Common myeloid progenitor, CD34-positive (primary cell): ENCODE results near the gene TMEM255B.
A peak's percentile ranks its signal among the peaks of the same experiment; 100 is the strongest.

Experiments
- CTCF ChIA-PET: fragments of 350-600 bp; sonication (Branson Sonifier 250); formaldehyde crosslinking; loops from one replicate; lab custom pipeline; 2021; ENCODE audit warnings: antibody characterized with exemption; lab: Charles Lee
- POLR2A ChIA-PET: fragments of 350-600 bp; sonication (Branson Sonifier 250); formaldehyde crosslinking; loops from one replicate; lab custom pipeline; 2021; ENCODE audit warnings: antibody characterized with exemption; lab: Charles Lee
- DNase-seq, 3 donors: peaks; one replicate each; pipeline versions ENCODE4 v3.0.0 to v3.0.0-alpha.2; 2013
- H3K27ac ChIP-seq, 2 experiments: 1 replicate in 1 of 2; 2 replicates in 1 of 2; pipeline ENCODE4 v1.7.0; 2013; ENCODE audit warnings: inconsistent platforms in 2 of 2, low read length in 2 of 2, mild to moderate bottlenecking in 2 of 2, low read depth in 1 of 2, moderate library complexity in 1 of 2; ENCODE audit not compliant: severe bottlenecking in 2 of 2, insufficient read depth in 1 of 2, poor library complexity in 1 of 2
- H3K27me3 ChIP-seq, 5 experiments: replicated peaks in 2 of 5; 1 replicate in 3 of 5; 2 replicates in 2 of 5; pipeline versions ENCODE4 v1.6.1 to v1.7.0; 2013; ENCODE audit warnings: low read length in 4 of 5, mild to moderate bottlenecking in 2 of 5, moderate library complexity in 2 of 5, inconsistent platforms in 1 of 5; ENCODE audit not compliant: insufficient read depth in 5 of 5, control insufficient read depth in 4 of 5
- H3K36me3 ChIP-seq, 4 experiments: 1 replicate in 2 of 4; 2 replicates in 2 of 4; pipeline versions ENCODE4 v1.6.1 to v1.7.0; 2013; ENCODE audit warnings: low read length in 3 of 4, control low read depth in 1 of 4, mild to moderate bottlenecking in 1 of 4; ENCODE audit not compliant: control insufficient read depth in 4 of 4, insufficient read depth in 4 of 4
- H3K4me1 ChIP-seq, 4 experiments: 1 replicate in 3 of 4; 2 replicates in 1 of 4; pipeline versions ENCODE4 v1.6.1 to v1.7.1; 2013; ENCODE audit warnings: low read length in 3 of 4, mild to moderate bottlenecking in 3 of 4, control low read depth in 1 of 4, inconsistent platforms in 1 of 4, moderate library complexity in 1 of 4; ENCODE audit not compliant: control insufficient read depth in 4 of 4, insufficient read depth in 4 of 4; ENCODE audit errors: control extremely low read depth in 1 of 4
- H3K4me3 ChIP-seq, 7 experiments: 1 replicate in 4 of 7; 2 replicates in 3 of 7; pipeline versions ENCODE4 v1.5.1 to v1.7.0; 2013; ENCODE audit warnings: mild to moderate bottlenecking in 7 of 7, low read length in 6 of 7, moderate library complexity in 6 of 7, inconsistent platforms in 2 of 7, low read depth in 2 of 7, control low read depth in 1 of 7; ENCODE audit not compliant: insufficient read depth in 4 of 7, control insufficient read depth in 1 of 7; ENCODE audit errors: extremely low read depth in 1 of 7
- H3K9me3 ChIP-seq, 5 experiments: 1 replicate in 4 of 5; 2 replicates in 1 of 5; pipeline versions ENCODE4 v1.6.1 to v1.7.1; 2013; ENCODE audit warnings: low read length in 4 of 5, mild to moderate bottlenecking in 2 of 5, inconsistent platforms in 1 of 5, low read depth in 1 of 5, moderate library complexity in 1 of 5; ENCODE audit not compliant: control insufficient read depth in 4 of 5, insufficient read depth in 2 of 5; ENCODE audit errors: control extremely low read depth in 1 of 5
- WGBS: methylation state at CpG from one replicate; pipeline ENCODE4 v1.1.5; 2013; ENCODE audit not compliant: insufficient coverage; 5-methylcytosine and 5-hydroxymethylcytosine counted together

Gene TMEM255B

GRCh38 chr13:113854238-113855011, 95.4 kb downstream of the TMEM255B start:
- peak overlapping the region in 3 of 7 experiments; percentile 0 to 41 (median 16) for H3K4me3 ChIP-seq
- CTCF ChIA-PET = interaction anchor here (1.2 to 2.0 kb wide), 2 partner anchors 10 to 38 kb away, joined by 3 to 7 read pairs; no protein-coding TSS in a partner anchor
- no peaks in the 10 kb centered on the region for H3K9me3 ChIP-seq
- WGBS = 47% methylated on average over 31 of the region's 31 CpGs
- H3K36me3 ChIP-seq = no peaks in the 10 kb centered on the region
- peak overlapping the region in 1 of 2 experiments; percentile 21 for H3K27ac ChIP-seq
- H3K27me3 ChIP-seq = peaks cover 0 to 6% (median 0%) of the 10 kb centered on the region in 5 experiments
- DNase-seq = peak; percentile 36 to 65 (median 58)
- H3K4me1 ChIP-seq = peaks cover 0 to 40% (median 33%) of the 10 kb centered on the region in 4 experiments
- POLR2A ChIA-PET = no interaction called here

- CTCF ChIA-PET = interaction anchor here (1.1 to 2.0 kb wide), 4 partner anchors 9 to 78 kb away, joined by 3 to 7 read pairs (median 4); no protein-coding TSS in a partner anchor
- H3K27ac ChIP-seq = no peak overlapping the region
- POLR2A ChIA-PET = no interaction called here
These were observed 96.2 kb downstream of the TMEM255B start for GRCh38 chr13:113855012-113855921.

GRCh38 chr13:113855931-113856715, 97.1 kb downstream of the TMEM255B start:
- POLR2A ChIA-PET = no interaction called here
- no peak for DNase-seq
- Histone ChIP-seq H3K4me3 (no peak overlapping the region), H3K4me1 (peaks cover 0 to 45% (median 33%) of the 10 kb centered on the region in 4 experiments), H3K27me3 (no peaks in the 10 kb centered on the region), H3K9me3 (no peaks in the 10 kb centered on the region), H3K27ac (no peak overlapping the region), H3K36me3 (no peaks in the 10 kb centered on the region)
- CTCF ChIA-PET = interaction anchor here (1.1 to 2.0 kb wide), 4 partner anchors 9 to 78 kb away, joined by 3 to 7 read pairs (median 4); no protein-coding TSS in a partner anchor
- 92% methylated on average over 21 of the region's 25 CpGs for WGBS

More at GRCh38 chr13:113855012-113855921, 96.2 kb downstream of the TMEM255B start:
- H3K9me3 ChIP-seq = no peaks in the 10 kb centered on the region
- no peaks in the 10 kb centered on the region for H3K36me3 ChIP-seq
- no peak for DNase-seq
- 62% methylated on average over 28 of the region's 33 CpGs for WGBS
- peaks cover 0 to 40% (median 33%) of the 10 kb centered on the region in 4 experiments for H3K4me1 ChIP-seq
- peak overlapping the region in 3 of 7 experiments; percentile 0 to 41 (median 16) for H3K4me3 ChIP-seq
- no peaks in the 10 kb centered on the region for H3K27me3 ChIP-seq

GRCh38 chr13:113856716-113857065, 97.7 kb downstream of the TMEM255B start:
- no peak for DNase-seq
- WGBS = 94% methylated on average over 9 of the region's 9 CpGs

GRCh38 chr13:113857531-113858195, 98.6 kb downstream of the TMEM255B start:
- no peak for DNase-seq
- H3K9me3 ChIP-seq = no peaks in the 10 kb centered on the region
- CTCF ChIA-PET = no interaction called here
- WGBS = 95% methylated on average over 20 of the region's 20 CpGs
- H3K27me3 ChIP-seq = peaks cover 0 to 7% (median 2%) of the 10 kb centered on the region in 5 experiments
- POLR2A ChIA-PET = no interaction called here
- H3K4me3 ChIP-seq = no peak overlapping the region
- no peaks in the 10 kb centered on the region for H3K36me3 ChIP-seq
- no peak overlapping the region for H3K27ac ChIP-seq
- peaks cover 0 to 47% (median 33%) of the 10 kb centered on the region in 4 experiments for H3K4me1 ChIP-seq

More at GRCh38 chr13:113856716-113857065, 97.7 kb downstream of the TMEM255B start:
- Histone ChIP-seq H3K27ac (no peak overlapping the region), H3K36me3 (no peaks in the 10 kb centered on the region), H3K4me3 (no peak overlapping the region), H3K9me3 (no peaks in the 10 kb centered on the region), H3K27me3 (no peaks in the 10 kb centered on the region), H3K4me1 (peaks cover 0 to 47% (median 33%) of the 10 kb centered on the region in 4 experiments)
- ChIA-PET CTCF (interaction anchor here (1.1 to 1.4 kb wide), 2 partner anchors 11 to 77 kb away, joined by 4 to 5 read pairs; no protein-coding TSS in a partner anchor), POLR2A (no interaction called here)
